Effector memory CD4-positive, alpha-beta T cell (primary cell): ENCODE measurements around the gene ZP4.

Experiments used
- DNase-seq, 3 donors: peaks; one replicate each; pipeline ENCODE4 v3.0.0-alpha.2; 2020
- H3K27ac ChIP-seq: 2 replicates; pipeline ENCODE4 v1.7.0; 2013; ENCODE audit warnings: mild to moderate bottlenecking, low read length, moderate library complexity; ENCODE audit not compliant: insufficient read depth, poor library complexity, severe bottlenecking
- H3K27me3 ChIP-seq: replicated peaks from 2 replicates; pipeline ENCODE4 v1.7.0; 2013; ENCODE audit warnings: mild to moderate bottlenecking, low read length; ENCODE audit not compliant: insufficient read depth, control insufficient read depth, poor library complexity, severe bottlenecking
- H3K36me3 ChIP-seq: 2 replicates; pipeline ENCODE4 v1.7.0; 2013; ENCODE audit warnings: mild to moderate bottlenecking, low read length, moderate library complexity; ENCODE audit not compliant: control insufficient read depth, insufficient read depth
- H3K4me1 ChIP-seq: 2 replicates; pipeline ENCODE4 v1.7.0; 2013; ENCODE audit warnings: low read length, mild to moderate bottlenecking; ENCODE audit not compliant: control insufficient read depth, insufficient read depth, poor library complexity, severe bottlenecking
- H3K4me3 ChIP-seq: 2 replicates; pipeline ENCODE4 v1.7.0; 2013; ENCODE audit warnings: low read length, low read depth, mild to moderate bottlenecking; ENCODE audit not compliant: insufficient read depth, poor library complexity, severe bottlenecking
- H3K9me3 ChIP-seq: 2 replicates; pipeline ENCODE4 v1.7.0; 2013; ENCODE audit warnings: mild to moderate bottlenecking, low read length, moderate library complexity; ENCODE audit not compliant: control insufficient read depth

The ZP4 gene

GRCh38 chr1:237879195-237879594, 11.5 kb downstream of the ZP4 start:
- no peak for DNase-seq

DNA sequence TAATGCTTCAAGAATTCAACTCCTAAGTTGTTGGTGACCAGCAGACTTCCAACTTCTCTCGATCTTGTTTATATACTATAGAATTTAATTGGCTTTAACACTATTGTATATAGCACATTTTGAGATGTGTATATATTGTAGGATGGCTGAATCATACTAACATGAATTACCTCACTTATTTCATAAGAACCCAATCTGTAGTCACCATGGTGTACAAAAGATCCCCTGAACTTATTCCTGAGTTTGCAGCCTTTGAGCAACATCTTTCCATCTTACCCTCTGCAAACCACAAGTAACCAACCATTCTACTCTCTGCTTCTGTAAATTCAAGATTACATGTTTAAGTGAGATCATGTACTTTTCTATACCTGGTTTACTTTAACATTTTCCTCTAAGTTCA, 12.3 kb downstream of the ZP4 start:
- Histone ChIP-seq H3K4me1 (no peaks in the 10 kb centered on the region), H3K4me3 (no peak overlapping the region), H3K9me3 (no peaks in the 10 kb centered on the region), H3K27me3 (no peaks in the 10 kb centered on the region), H3K27ac (no peak overlapping the region), H3K36me3 (no peaks in the 10 kb centered on the region)
- DNase-seq = no peak

More at GRCh38 chr1:237879195-237879594, 11.5 kb downstream of the ZP4 start:
- H3K4me1 ChIP-seq = no peaks in the 10 kb centered on the region
- no peaks in the 10 kb centered on the region for H3K27me3 ChIP-seq
- H3K9me3 ChIP-seq = no peaks in the 10 kb centered on the region
- H3K36me3 ChIP-seq = no peaks in the 10 kb centered on the region
- H3K4me3 ChIP-seq = no peak overlapping the region
- no peak overlapping the region for H3K27ac ChIP-seq

GRCh38 chr1:237877631-237878030, 13.1 kb downstream of the ZP4 start:
- no peak for DNase-seq
- no peak overlapping the region for H3K27ac ChIP-seq
- no peaks in the 10 kb centered on the region for H3K9me3 ChIP-seq
- no peak overlapping the region for H3K4me3 ChIP-seq
- H3K36me3 ChIP-seq = no peaks in the 10 kb centered on the region
- H3K4me1 ChIP-seq = no peaks in the 10 kb centered on the region
- H3K27me3 ChIP-seq = no peaks in the 10 kb centered on the region

- Histone ChIP-seq H3K4me3 (no peak overlapping the region), H3K27me3 (no peaks in the 10 kb centered on the region), H3K27ac (no peak overlapping the region), H3K9me3 (no peaks in the 10 kb centered on the region), H3K4me1 (no peaks in the 10 kb centered on the region), H3K36me3 (no peaks in the 10 kb centered on the region)
- no peak for DNase-seq
Measured at GRCh38 chr1:237875291-237875690, 15.4 kb downstream of the ZP4 start.

- H3K4me3 ChIP-seq = no peak overlapping the region
- DNase-seq = no peak
- no peaks in the 10 kb centered on the region for H3K9me3 ChIP-seq
- H3K36me3 ChIP-seq = no peaks in the 10 kb centered on the region
- no peaks in the 10 kb centered on the region for H3K4me1 ChIP-seq
- H3K27me3 ChIP-seq = no peaks in the 10 kb centered on the region
- no peak overlapping the region for H3K27ac ChIP-seq
Measured at GRCh38 chr1:237873487-237874211, 17.1 kb downstream of the ZP4 start.

DNA sequence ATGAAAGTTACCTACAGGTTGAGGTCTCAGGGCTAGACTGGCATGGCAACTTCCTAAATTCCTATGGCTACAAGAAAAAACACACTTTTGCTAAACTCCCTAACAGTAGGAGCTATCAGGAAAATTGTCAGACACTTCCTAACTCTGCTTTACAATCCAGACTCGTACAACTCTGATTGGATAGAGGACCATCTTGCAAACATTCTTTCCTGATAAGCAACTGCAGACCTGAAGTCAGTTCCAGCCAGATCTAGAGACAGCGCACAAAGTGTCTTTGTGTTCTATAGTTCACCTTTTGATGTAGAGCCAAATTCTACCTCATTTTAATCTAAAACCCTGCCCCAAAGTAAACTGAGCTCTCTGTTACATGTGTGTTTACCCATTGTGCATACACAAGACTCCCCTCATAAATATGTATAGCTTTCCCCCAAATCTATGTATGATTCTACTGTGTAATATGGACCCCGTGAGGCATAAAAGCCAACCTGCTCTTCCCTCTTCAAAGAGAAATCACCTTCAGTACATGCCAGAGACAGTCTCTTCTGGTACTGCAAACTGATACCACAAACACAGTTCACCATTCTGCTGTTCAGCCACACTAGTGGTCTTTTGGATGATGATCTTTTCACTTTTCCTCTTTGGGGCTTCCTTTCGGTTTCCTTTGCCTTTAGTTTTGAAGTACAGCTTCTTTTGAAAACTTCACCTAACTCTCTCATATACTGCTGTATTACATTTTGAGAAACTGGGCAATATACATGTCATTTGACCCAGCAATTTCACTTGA, 21.7 kb downstream of the ZP4 start:
- Histone ChIP-seq H3K27me3 (no peaks in the 10 kb centered on the region), H3K36me3 (no peaks in the 10 kb centered on the region), H3K4me1 (no peaks in the 10 kb centered on the region), H3K27ac (no peak overlapping the region), H3K9me3 (no peaks in the 10 kb centered on the region), H3K4me3 (no peak overlapping the region)
- DNase-seq = no peak

DNA sequence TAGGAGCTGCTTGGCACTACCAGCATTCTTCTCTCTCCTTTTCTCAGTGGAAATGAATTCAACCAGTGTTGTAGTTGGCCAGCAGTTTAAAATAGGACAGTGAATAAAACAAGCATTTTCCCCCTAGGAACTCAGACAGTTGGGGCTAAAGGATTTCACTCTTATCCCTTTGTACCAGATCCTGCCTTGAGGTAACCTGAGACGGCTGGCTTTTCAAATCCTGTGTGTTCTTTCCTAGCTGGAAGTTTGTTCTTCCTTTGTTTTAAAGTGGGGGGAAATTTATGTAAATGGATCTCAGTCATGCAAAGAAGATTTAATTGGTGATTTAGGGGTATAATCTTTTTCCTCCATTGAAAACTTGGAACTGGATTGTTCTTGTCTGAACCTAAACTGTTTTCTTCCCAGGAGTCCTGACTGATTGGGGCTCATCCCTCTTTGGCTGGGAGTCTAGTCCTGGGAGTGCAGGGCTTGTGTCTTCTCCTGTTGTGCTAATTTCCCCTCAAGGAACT, 23.3 kb downstream of the ZP4 start:
- Histone ChIP-seq H3K36me3 (no peaks in the 10 kb centered on the region), H3K9me3 (no peaks in the 10 kb centered on the region), H3K27ac (no peak overlapping the region), H3K4me3 (no peak overlapping the region), H3K4me1 (no peaks in the 10 kb centered on the region), H3K27me3 (no peaks in the 10 kb centered on the region)
- DNase-seq = no peak

DNA sequence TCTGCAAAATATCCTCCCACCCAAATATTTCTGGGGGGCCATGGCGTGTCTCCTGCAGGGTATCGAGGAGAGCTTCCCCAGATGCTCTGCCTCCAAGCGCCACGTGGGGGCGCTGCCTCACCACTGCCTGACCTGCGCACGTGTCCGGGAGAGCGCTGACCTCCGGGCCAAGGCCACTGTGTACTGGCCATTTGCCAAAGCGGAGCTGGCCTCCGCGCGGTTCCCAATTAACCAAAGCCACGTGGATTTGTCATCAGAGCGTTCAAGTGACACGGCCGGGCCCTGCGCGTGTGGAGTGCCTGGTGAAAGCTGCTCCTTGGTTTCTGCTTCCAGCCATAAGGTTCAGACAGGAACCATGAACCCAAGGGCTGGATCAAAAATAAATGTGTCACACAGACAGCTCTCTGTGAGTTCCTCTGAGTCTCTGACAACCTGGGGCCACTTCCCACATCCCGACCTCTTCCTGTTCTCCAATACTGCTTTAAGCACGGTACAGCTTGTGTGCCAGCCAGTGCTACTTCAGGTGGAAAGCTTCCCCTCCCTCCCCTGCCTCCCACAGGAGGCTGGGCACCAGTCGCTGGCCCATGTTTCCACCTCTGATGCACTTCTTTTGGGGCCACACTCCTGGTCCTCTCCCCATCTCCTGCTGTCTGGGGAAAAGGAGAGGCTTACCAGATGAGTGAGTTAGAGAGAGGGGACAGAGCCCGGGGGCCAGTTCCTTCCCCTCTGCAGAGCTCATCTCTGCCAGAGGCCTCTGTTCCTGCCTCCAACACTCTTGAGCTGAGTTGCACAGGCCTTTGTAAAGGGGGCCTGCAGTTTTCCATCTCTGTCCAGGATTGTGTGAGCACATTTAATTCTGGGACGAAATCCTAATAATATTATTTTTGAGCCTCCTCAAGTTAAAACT, 26.1 kb downstream of the ZP4 start:
- Histone ChIP-seq H3K9me3 (no peaks in the 10 kb centered on the region), H3K27ac (no peak overlapping the region), H3K27me3 (no peaks in the 10 kb centered on the region), H3K36me3 (no peaks in the 10 kb centered on the region), H3K4me1 (no peaks in the 10 kb centered on the region), H3K4me3 (no peak overlapping the region)
- DNase-seq = no peak

- H3K36me3 ChIP-seq = no peaks in the 10 kb centered on the region
- no peaks in the 10 kb centered on the region for H3K27me3 ChIP-seq
- H3K4me1 ChIP-seq = no peaks in the 10 kb centered on the region
- DNase-seq = no peak
- H3K9me3 ChIP-seq = no peaks in the 10 kb centered on the region
- H3K27ac ChIP-seq = no peak overlapping the region
- H3K4me3 ChIP-seq = no peak overlapping the region
Measured at GRCh38 chr1:237863234-237863633, 27.5 kb downstream of the ZP4 start.
